GM10266 (cell line): ENCODE measurements around the gene KCNF1.

Experiments
- DNase-seq: peaks from one replicate; pipeline ENCODE4 v3.0.0; 2012; ENCODE audit errors: extremely low spot score
- CTCF ChIP-seq: IDR thresholded peaks from 2 replicates; pipeline ENCODE4 v1.5.1; 2012; ENCODE audit warnings: mild to moderate bottlenecking, low read depth; ENCODE audit not compliant: control insufficient read depth, insufficient read depth; ENCODE audit errors: missing control alignments

KCNF1 gene

GRCh38 chr2:10879624-10880585, 31.8 kb upstream of the KCNF1 start:
- TF ChIP-seq CTCF = no peak
- DNase-seq = no peak

- TF ChIP-seq CTCF = no peak
- no peak for DNase-seq
Observed at GRCh38 chr2:10880586-10881321, 31.0 kb upstream of the KCNF1 start.

GRCh38 chr2:10882568-10882967, 29.2 kb upstream of the KCNF1 start:
- TF ChIP-seq CTCF = no peak
- no peak for DNase-seq

- no peak for TF ChIP-seq CTCF
- no peak for DNase-seq
Observed at GRCh38 chr2:10883066-10883465, 28.7 kb upstream of the KCNF1 start.

GRCh38 chr2:10883801-10884478, 27.8 kb upstream of the KCNF1 start:
- no peak for TF ChIP-seq CTCF
- no peak for DNase-seq

GRCh38 chr2:10884574-10884975, 27.2 kb upstream of the KCNF1 start:
- DNase-seq = no peak
- no peak for TF ChIP-seq CTCF
